Measurements from ENCODE around the gene SMPD1. TPM values are rescaled to one million over a fixed set of nuclear protein-coding genes. Genes with fewer than 3 reads are reported as not detected.
A peak's percentile ranks its signal among the peaks of the same experiment; 100 is the strongest.

The SMPD1 gene
- total RNA-seq, 1 donor from 2014 or later: 48.6 TPM

DNA sequence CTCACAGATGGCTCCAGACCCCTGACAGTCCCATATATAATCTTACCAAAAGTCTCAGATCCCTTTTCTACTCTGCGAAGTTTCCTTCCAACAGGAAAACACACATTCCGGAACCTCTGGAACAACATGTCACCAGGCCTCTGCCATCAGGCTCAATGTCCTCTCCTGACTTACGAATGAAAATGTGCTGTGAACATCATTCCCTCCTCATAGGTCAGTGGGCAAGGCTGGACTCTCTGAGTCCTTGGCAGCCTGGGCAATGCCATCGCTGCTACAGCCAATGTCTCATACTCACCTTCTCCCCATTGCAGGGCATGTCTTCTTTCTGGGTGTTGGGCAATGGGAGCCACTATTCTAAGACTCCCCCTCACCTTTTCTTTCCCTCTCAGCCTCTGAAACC is 52.2 kb downstream of the SMPD1 start:
- Histone ChIP-seq H3K4me1 (peaks cover 0 to 3% of the 10 kb centered on the region in 2 donors), H3K4me3 (no peak overlapping the region), H3K36me3 (peaks cover under 1 to 1% of the 10 kb centered on the region in 2 donors), H3K27ac (peak overlapping the region; percentile 47 to 64), H3K27me3 (no peaks in the 10 kb centered on the region), H3K9me3 (no peaks in the 10 kb centered on the region)
- DNase-seq (ENCODE audit: low spot score in 2 of 2): no peak
- intact Hi-C loops (cut with DNase I): loop anchor here (2.0 kb wide), 1 partner anchor 62 kb away; no protein-coding TSS in a partner anchor
- no peak for TF ChIP-seq CTCF (IDR thresholded peaks at IDR 0.05)

DNA sequence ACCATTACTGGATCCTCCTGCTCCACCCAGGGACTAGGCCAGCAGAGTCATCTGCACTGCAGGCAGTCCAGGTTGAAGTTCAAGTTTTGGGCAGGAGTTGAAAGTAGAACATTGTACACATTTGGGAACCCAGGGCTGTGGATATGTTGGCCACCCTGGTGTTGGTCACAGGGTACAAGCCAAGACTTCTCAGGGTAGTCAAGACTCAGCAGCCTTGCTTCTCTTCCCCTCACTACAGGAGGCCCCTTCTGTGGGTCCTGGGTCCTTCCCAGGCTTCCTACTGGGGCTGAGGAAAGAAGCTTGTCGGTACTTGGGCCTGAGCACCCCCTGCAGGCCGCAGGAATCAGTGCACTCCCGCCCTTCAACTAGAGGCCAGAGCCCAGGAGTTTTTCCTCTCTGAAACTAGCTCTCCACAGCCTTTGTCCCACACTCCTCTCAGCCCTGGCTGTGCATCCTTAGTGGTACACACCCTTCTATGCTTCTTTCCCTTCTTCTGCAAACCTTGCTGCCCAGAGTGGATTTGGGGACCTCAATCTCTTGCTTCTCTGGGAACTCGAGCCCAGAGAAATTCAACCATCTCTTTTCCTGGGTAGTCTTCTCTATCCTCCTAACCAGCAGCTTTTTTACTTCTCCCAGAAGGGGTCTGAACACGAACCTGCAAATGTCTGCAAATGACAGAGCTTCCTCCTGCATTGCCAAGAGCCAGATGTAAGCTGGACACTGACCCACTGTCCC is 53.2 kb downstream of the SMPD1 start:
- Histone ChIP-seq H3K27ac (peak overlapping the region; percentile 47 to 64), H3K4me3 (no peak overlapping the region), H3K36me3 (peaks cover 10% of the 10 kb centered on the region in 2 donors), H3K9me3 (no peaks in the 10 kb centered on the region), H3K4me1 (peaks cover 0 to 3% of the 10 kb centered on the region in 2 donors), H3K27me3 (no peaks in the 10 kb centered on the region)
- TF ChIP-seq CTCF (IDR thresholded peaks at IDR 0.05): peak; percentile 55 to 69 (median 60)
- intact Hi-C loops (cut with DNase I): loop anchor here (1.0 to 2.0 kb wide), 2 partner anchors 61 to 64 kb away; no protein-coding TSS in a partner anchor
- DNase-seq (ENCODE audit: low spot score in 2 of 2): no peak

Other genes starting within 250 kb of the SMPD1 start
- not detected for gene OR52B2, start 220.1 kb upstream of the SMPD1 start, total RNA-seq
- gene OR52W1, start 191.2 kb upstream of the SMPD1 start, total RNA-seq: not detected
- gene C11orf42, start 184.9 kb upstream of the SMPD1 start, total RNA-seq: not detected
- 31.9 TPM for gene FHIP1B, start 155.8 kb upstream of the SMPD1 start, total RNA-seq
- not detected for gene CNGA4, start 151.4 kb upstream of the SMPD1 start, total RNA-seq
- gene CCKBR, start 130.6 kb upstream of the SMPD1 start, total RNA-seq: not detected
- gene CAVIN3, start 70.0 kb upstream of the SMPD1 start, total RNA-seq: 596 TPM
- 29.2 TPM for gene APBB1, start 28.6 kb downstream of the SMPD1 start, total RNA-seq
- gene HPX, start 50.5 kb downstream of the SMPD1 start, total RNA-seq: 16.8 TPM
- gene TRIM3, start 83.5 kb downstream of the SMPD1 start, total RNA-seq: 33.8 TPM
- 87.8 TPM for gene ARFIP2, start 90.9 kb downstream of the SMPD1 start, total RNA-seq
- 19.2 TPM for gene TIMM10B, start 91.0 kb downstream of the SMPD1 start, total RNA-seq
- 2.3 TPM for gene DNHD1, start 106.8 kb downstream of the SMPD1 start, total RNA-seq
- 9.2 TPM for gene RRP8, start 213.1 kb downstream of the SMPD1 start, total RNA-seq
- gene ILK, start 213.3 kb downstream of the SMPD1 start, total RNA-seq: 183 TPM
- 76.0 TPM for gene TAF10, start 221.7 kb downstream of the SMPD1 start, total RNA-seq
- gene TPP1, start 228.9 kb downstream of the SMPD1 start, total RNA-seq: 96.7 TPM

Measured in ascending aorta (tissue), 2 donors.